Sigmoid colon (tissue), 4 donors: Measurements from ENCODE around the gene KRT6C.

Source experiments
- CTCF ChIP-seq, 4 experiments: fragments of 450-650 bp in 3 of 4; fragments of 200-600 bp in 1 of 4; IDR thresholded peaks; one replicate each; pipeline ENCODE4 v1.5.1; 2016 to 2019; ENCODE audit warnings: antibody characterized with exemption in 4 of 4, mild to moderate bottlenecking in 3 of 4, moderate library complexity in 2 of 4
- EP300 ChIP-seq, 4 donors: sonication (generic); formaldehyde crosslinking; IDR thresholded peaks; one replicate each; pipeline ENCODE4 v1.6.1; 2017; ENCODE audit warnings: antibody characterized with exemption in 4 of 4
- POLR2A ChIP-seq, 2 donors: fragments of 450-650 bp; IDR thresholded peaks; one replicate each; pipeline ENCODE4 v1.6.1; 2016; ENCODE audit warnings: antibody characterized with exemption in 2 of 2, mild to moderate bottlenecking in 2 of 2, moderate library complexity in 2 of 2

GRCh38 chr12:52521568-52522266 is 48.1 kb upstream of the KRT6C start:
- TF ChIP-seq CTCF (IDR thresholded peaks at IDR 0.05) (no peak), POLR2A (IDR thresholded peaks at IDR 0.05) (no peak), EP300 (IDR thresholded peaks at IDR 0.05) (no peak)
